Hindlimb muscle (tissue), 1 donor: ENCODE results near the gene CALR. TPM values are rescaled to one million over a fixed set of nuclear protein-coding genes. Genes with fewer than 3 reads are reported as not detected.

Experiments used
- DNase-seq: peaks from one replicate; pipeline ENCODE4 v3.0.0-alpha.2; 2013
- polyA plus RNA-seq: library from polyadenylated mRNA; unstranded; fragments of 120-200 nt; gene quantifications from one replicate; pipeline ENCODE4 v1.2.1, GENCODE V29; 2013; ENCODE audit not compliant: insufficient read length

The CALR gene
- polyA plus RNA-seq, 1 donor: 361 TPM

DNA sequence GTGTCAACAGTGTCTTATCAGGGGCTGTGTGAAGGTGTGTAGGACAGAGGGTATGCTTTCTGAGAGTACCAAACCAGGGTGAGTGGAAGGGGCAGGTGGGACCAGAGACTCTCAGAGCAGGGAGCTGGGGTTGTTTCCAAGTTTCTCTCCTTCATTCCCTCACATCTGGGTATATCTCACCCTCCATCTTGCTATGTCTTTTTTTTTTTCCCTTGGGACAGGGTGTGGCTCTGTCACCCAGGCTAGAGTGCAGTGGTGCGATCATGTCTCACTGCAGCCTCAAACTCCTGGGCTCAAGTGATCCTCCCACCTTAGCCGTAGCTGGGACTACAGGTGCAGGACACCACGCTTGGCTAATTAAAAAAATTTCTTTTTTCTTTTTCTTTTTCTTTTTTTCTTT is 41.6 kb downstream of the CALR start:
- DNase-seq: no peak

DNA sequence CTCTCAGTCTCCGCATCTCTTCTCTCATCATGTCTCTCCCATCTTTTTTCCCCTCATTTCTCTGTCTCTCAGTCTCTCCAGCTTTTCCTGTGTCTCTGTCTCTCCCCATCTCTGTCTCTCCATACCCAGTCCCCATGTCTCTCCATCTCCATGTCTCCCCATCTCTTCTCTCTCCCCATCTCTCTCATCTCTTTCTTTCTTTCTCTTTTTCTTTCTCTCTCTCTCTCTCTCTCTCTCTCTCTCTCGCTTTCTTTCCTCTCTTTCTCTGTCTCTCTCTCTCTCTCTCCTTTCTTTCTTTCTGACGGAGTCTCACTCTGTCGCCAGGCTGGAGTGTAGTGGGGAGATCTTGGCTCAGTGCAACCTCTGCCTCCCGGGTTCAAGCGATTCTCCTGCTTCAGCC is 44.2 kb downstream of the CALR start:
- DNase-seq: no peak

- no peak for DNase-seq
These were observed 44.7 kb downstream of the CALR start for GRCh38 chr19:12983091-12983490.

- peak; percentile 80 for DNase-seq
These were observed 45.2 kb downstream of the CALR start for GRCh38 chr19:12983542-12984142.

- DNase-seq: no peak
These were observed 45.8 kb downstream of the CALR start for GRCh38 chr19:12984143-12984627.

- no peak for DNase-seq
These were observed 46.3 kb downstream of the CALR start for GRCh38 chr19:12984683-12985048.

DNA sequence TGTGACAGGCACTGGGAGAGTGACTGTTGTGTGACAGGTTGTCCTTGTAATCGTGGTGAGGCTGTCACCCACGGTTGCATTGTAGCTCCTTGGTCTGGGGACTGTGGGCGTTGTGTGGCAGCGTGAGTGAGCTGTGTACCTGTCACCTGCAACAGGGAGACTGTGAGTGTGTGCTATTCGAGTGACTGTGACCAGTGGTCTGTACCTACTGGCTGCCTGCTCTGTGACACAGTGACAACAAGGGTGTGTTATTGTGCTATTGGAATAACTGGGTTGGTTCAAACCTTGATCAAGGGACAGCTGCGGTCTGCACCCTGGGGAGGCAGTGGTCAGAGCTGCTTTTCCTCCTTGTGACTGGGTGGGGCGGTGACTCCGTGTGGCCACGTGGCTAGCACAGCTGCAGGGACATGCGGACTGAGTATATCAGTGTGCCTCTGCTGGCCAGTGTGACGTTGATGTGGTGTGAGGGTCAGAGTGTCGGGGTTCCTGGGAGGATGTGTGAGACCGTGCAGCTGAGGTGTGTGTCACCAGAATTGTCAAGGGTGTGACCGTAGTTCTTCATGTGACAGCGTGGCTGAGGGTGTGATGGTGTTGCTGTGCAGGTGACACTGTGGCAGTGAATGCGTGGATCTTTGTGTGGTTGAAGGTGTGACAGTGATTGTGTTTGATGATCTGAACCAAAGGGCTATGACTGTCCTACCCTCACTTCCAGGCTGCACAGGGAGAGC is 46.8 kb downstream of the CALR start:
- DNase-seq: peak; percentile 77

GRCh38 chr19:12986726-12987125 is 48.3 kb downstream of the CALR start:
- no peak for DNase-seq

- no peak for DNase-seq
These were observed 48.8 kb downstream of the CALR start for GRCh38 chr19:12987190-12987589.

GRCh38 chr19:12987781-12988180 is 49.4 kb downstream of the CALR start:
- no peak for DNase-seq

DNA sequence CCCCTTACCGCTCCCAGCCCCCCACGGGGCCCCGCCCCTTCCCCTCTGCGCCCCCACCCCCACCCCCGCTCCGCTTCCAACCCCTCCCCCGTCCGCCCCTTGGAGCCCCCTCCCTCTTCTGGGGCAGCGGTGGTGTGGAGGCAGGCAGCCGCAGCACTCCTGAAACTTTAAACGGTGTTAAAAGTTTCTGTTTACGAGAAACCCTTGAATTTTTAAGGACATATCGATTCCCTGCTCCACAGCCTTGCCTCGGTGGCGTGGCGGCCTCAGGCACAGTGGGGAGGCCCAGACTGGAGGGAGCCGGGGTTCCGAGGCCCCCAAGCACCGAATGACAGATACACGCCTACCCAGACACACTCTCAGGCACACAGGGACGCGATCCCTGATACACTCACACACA is 52.0 kb downstream of the CALR start:
- no peak for DNase-seq

DNA sequence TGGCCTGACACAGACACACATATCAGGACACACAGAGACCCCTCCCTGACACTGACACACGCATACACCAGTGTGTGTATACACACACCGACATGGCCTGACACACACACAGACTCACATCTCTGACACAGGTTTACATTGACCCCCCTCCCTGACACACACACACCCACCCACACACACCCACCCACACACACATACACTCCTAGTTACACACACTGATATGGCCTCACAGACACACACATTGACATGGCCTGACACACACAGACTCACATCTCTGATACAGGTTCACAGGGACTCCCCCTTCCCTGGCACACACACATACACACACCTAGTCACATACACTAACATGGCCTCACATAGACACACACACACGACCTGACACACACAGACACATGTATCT is 52.4 kb downstream of the CALR start:
- no peak for DNase-seq

- no peak for DNase-seq
These were observed 52.9 kb downstream of the CALR start for GRCh38 chr19:12991296-12991695.

DNA sequence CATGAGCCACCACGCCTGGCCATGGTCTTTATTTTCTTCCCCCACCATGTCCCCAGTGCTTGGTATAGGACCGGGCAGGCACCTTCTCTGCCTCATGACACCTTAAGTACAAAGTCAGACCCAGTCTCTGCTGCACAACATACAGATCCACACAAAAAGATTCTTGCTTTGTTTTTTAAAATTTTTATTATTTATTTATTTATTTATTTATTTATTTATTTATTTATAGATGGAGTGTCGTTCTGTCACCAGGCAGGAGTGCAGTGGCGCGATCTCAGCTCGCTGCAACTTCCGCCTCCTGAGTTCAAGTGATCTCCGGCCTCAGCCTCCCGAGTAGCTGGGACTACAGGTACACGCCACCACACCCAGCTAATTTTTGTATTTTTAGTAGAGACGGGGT is 54.3 kb downstream of the CALR start:
- no peak for DNase-seq

DNA sequence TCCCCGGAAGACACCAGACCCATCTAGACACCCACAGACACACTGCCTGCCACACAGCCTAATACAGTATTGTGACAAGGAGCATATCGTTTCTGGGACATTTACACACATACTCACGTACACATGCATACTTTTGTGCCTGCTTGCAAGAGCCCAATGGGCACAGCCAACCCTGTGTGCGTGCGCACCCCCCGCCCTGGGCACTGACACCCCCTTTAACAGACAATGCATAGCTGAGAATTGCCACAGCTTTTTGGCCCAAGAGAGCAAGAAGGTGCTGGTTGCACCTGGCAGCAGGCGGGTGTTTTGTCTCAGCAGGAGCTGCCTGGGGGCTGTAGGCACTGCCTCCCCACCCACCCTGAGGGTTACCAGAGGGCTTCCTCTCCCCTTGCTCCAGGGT is 55.2 kb downstream of the CALR start:
- DNase-seq: no peak

Other genes starting within 250 kb of the CALR start
- gene FBXW9, start 242.0 kb upstream of the CALR start, polyA plus RNA-seq: 5.2 TPM
- gene TNPO2, start 214.7 kb upstream of the CALR start, polyA plus RNA-seq: 60.9 TPM
- gene TRIR, start 203.9 kb upstream of the CALR start, polyA plus RNA-seq: 191 TPM
- 41.1 TPM for gene GET3, start 201.1 kb upstream of the CALR start, polyA plus RNA-seq
- gene BEST2, start 186.8 kb upstream of the CALR start, polyA plus RNA-seq: 0.09 TPM
- gene HOOK2, start 163.1 kb upstream of the CALR start, polyA plus RNA-seq: 30.2 TPM
- 36.5 TPM for gene JUNB, start 147.1 kb upstream of the CALR start, polyA plus RNA-seq
- gene PRDX2, start 136.8 kb upstream of the CALR start, polyA plus RNA-seq: 169 TPM
- gene THSD8, start 136.5 kb upstream of the CALR start, polyA plus RNA-seq: 2.2 TPM
- 21.9 TPM for gene RNASEH2A, start 132.0 kb upstream of the CALR start, polyA plus RNA-seq
- gene RTBDN, start 104.0 kb upstream of the CALR start, polyA plus RNA-seq: not detected
- 0.27 TPM for gene MAST1, start 100.1 kb upstream of the CALR start, polyA plus RNA-seq
- gene DNASE2, start 57.2 kb upstream of the CALR start, polyA plus RNA-seq: 10.9 TPM
- 0.88 TPM for gene KLF1, start 51.4 kb upstream of the CALR start, polyA plus RNA-seq
- 30.4 TPM for gene GCDH, start 47.4 kb upstream of the CALR start, polyA plus RNA-seq
- 3.3 TPM for gene SYCE2, start 19.3 kb upstream of the CALR start, polyA plus RNA-seq
- gene FARSA, start 4.9 kb upstream of the CALR start, polyA plus RNA-seq: 43.3 TPM
- 156 TPM for gene RAD23A, start 7.3 kb downstream of the CALR start, polyA plus RNA-seq
- 48.4 TPM for gene GADD45GIP1, start 18.6 kb downstream of the CALR start, polyA plus RNA-seq
- gene DAND5, start 31.0 kb downstream of the CALR start, polyA plus RNA-seq: 0.18 TPM
- 112 TPM for gene NFIX, start 56.9 kb downstream of the CALR start, polyA plus RNA-seq
- 6.3 TPM for gene LYL1, start 164.2 kb downstream of the CALR start, polyA plus RNA-seq
- 25.6 TPM for gene TRMT1, start 178.1 kb downstream of the CALR start, polyA plus RNA-seq
- gene NACC1, start 179.7 kb downstream of the CALR start, polyA plus RNA-seq: 23.4 TPM
- gene STX10, start 211.8 kb downstream of the CALR start, polyA plus RNA-seq: 33.8 TPM
- 58.5 TPM for gene IER2, start 211.8 kb downstream of the CALR start, polyA plus RNA-seq